Measurements from ENCODE around the gene MAPKAP1. TPM values are rescaled to one million over a fixed set of nuclear protein-coding genes. Genes with fewer than 3 reads are reported as not detected.
"Not testable (repeated sequence)": the region's sequence is repeated elsewhere in the genome, so short reads cannot be mapped to it uniquely, and the experiment has no call there.

The MAPKAP1 gene
- polyA plus RNA-seq, 4 donors: 38.4 to 57.4 (median 43.6) TPM

DNA sequence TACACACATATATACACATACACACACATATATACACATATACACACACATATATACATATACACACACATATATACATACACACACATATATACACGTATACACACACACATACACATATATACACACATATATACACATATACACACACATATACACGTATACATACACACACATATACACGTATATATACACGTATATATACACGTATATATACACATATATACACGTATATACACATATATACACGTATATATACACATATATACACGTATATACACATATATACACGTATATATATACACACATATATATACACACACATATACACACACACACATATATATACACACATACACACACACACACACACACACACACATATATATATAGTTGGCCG is 13.5 kb downstream of the MAPKAP1 start:
- H3K27me3 ChIP-seq (ENCODE audit: control insufficient read depth in 3 of 3, insufficient read depth in 3 of 3, low read length in 3 of 3); H3K36me3 ChIP-seq (ENCODE audit: control insufficient read depth in 3 of 3, insufficient read depth in 2 of 3, low read depth in 1 of 3, low read length in 3 of 3); DNase-seq; H3K4me3 ChIP-seq (ENCODE audit: low read depth in 1 of 3, low read length in 3 of 3); H3K9me3 ChIP-seq (ENCODE audit: control insufficient read depth in 2 of 2, insufficient read depth in 1 of 2, low read depth in 1 of 2, low read length in 1 of 2); H3K27ac ChIP-seq (ENCODE audit: low read depth in 1 of 3, low read length in 2 of 3); H3K4me1 ChIP-seq (ENCODE audit: control insufficient read depth in 3 of 3, insufficient read depth in 2 of 3, low read depth in 1 of 3, low read length in 2 of 3): not testable (repeated sequence)
- 81 to 87% (median 87%) methylated on average over 10 of the region's 10 CpGs for whole genome bisulfite sequencing, 3 donors
- FAIRE-seq: peak; percentile 61

DNA sequence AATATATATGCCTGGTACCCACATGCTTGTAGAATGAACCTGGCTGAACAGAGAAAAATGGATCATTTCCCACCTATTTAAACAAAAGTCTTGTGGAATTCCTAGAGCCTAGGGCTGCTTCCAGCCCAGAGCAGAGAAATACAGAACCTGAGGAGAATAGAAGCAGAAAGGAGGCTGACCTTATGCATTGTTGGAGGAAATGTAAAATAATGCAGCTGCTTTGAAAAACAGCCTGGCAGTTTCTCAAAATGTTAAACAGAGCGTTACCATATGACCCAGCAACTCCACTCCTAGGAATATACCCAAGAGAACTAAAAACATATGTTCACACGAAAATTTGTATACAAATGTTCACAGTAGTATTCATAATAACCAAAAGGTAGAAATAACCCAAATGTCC is 15.1 kb downstream of the MAPKAP1 start:
- H3K4me1 ChIP-seq (ENCODE audit: control insufficient read depth in 3 of 3, insufficient read depth in 2 of 3, low read depth in 1 of 3, low read length in 2 of 3): no peaks in the 10 kb centered on the region
- no peaks in the 10 kb centered on the region for H3K27me3 ChIP-seq (ENCODE audit: control insufficient read depth in 3 of 3, insufficient read depth in 3 of 3, low read length in 3 of 3)
- no peak overlapping the region for H3K27ac ChIP-seq (ENCODE audit: low read depth in 1 of 3, low read length in 2 of 3)
- no peaks in the 10 kb centered on the region for H3K9me3 ChIP-seq (ENCODE audit: control insufficient read depth in 2 of 2, insufficient read depth in 1 of 2, low read depth in 1 of 2, low read length in 1 of 2)
- H3K36me3 ChIP-seq (ENCODE audit: control insufficient read depth in 3 of 3, insufficient read depth in 2 of 3, low read depth in 1 of 3, low read length in 3 of 3): no peaks in the 10 kb centered on the region
- DNase-seq: no peak
- FAIRE-seq: no peak
- H3K4me3 ChIP-seq (ENCODE audit: low read depth in 1 of 3, low read length in 3 of 3): no peak overlapping the region
- 75 to 97% (median 86%) methylated on average over 2 of the region's 2 CpGs for WGBS, 3 donors

DNA sequence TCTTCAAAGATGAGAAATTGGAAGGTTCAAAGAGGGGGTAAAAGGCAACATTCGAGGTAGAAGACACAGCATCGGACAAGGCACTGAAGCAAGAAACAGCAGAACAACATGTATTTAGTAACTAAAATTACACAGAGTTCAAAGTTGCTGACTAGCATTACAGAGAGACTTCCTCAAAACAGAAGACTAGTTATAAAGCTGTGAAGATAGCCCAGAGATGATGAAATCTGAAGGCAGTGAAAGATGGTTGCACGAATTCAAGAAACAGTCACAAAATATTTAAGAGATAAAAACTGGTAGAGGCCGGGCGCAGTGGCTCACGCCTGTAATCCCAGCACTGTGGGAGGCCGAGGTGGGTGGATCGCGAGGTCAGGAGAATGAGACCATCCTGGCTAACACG is 16.3 kb downstream of the MAPKAP1 start:
- H3K9me3 ChIP-seq (ENCODE audit: control insufficient read depth in 2 of 2, insufficient read depth in 1 of 2, low read depth in 1 of 2, low read length in 1 of 2): no peaks in the 10 kb centered on the region
- 90 to 93% (median 91%) methylated on average over 10 of the region's 10 CpGs for WGBS, 3 donors
- H3K4me3 ChIP-seq (ENCODE audit: low read depth in 1 of 3, low read length in 3 of 3): no peak overlapping the region
- no peaks in the 10 kb centered on the region for H3K36me3 ChIP-seq (ENCODE audit: control insufficient read depth in 3 of 3, insufficient read depth in 2 of 3, low read depth in 1 of 3, low read length in 3 of 3)
- FAIRE-seq (no peak), DNase-seq (no peak)
- H3K27ac ChIP-seq (ENCODE audit: low read depth in 1 of 3, low read length in 2 of 3): no peak overlapping the region
- no peaks in the 10 kb centered on the region for H3K4me1 ChIP-seq (ENCODE audit: control insufficient read depth in 3 of 3, insufficient read depth in 2 of 3, low read depth in 1 of 3, low read length in 2 of 3)
- no peaks in the 10 kb centered on the region for H3K27me3 ChIP-seq (ENCODE audit: control insufficient read depth in 3 of 3, insufficient read depth in 3 of 3, low read length in 3 of 3)

DNA sequence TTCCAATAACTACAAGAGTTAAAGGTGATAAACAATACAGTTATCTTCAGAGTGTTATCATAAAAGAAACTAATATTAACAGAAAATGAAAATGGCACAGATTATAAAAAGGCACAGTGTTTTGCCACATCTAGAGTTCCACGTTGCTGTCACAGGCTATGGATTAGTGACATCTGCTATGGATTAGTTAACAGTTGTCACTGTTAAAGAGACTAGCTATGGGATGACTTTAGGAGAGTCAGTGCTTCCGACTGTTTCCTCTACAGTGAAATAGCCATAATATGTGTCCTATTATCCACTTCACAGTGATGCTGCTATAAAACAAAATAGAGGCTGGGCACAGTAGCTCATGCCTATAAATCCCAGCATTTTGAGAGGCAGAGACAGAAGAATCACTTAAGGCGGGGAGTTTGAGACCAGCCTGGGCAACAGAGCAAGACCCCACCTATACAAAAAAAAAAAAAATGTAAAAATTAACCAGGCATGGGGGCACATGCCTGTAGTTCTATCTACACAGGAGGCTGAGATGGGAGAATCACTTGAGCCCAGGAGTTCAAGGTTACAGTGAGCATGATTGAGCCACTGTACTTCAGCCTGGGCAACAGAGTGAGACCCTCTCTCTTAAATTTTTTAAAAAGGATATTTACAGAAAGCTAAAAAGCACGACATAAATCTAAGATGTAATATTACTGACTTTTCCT is 19.7 kb downstream of the MAPKAP1 start:
- 78 to 90% (median 81%) methylated on average over 4 of the region's 4 CpGs for WGBS, 3 donors

DNA sequence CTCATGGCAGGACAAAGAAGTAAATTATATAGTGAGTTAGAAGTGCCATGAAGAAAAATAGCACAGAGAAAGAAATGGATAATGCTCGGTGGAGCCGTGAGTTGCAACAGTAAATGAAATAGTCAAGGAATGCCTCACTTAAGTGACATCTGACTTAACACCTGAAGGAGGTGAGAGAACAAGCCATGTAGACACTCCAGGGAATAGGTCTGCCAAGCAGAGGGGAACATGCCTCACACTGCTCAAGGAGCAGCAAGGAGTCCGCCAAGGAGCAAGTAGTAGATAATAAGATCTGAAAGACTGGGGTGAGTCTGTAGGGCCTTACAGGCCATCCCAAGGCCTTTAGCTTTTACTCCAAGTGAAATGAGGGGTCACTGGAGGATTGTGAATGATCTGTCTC is 21.8 kb downstream of the MAPKAP1 start:
- no peak overlapping the region for H3K4me3 ChIP-seq (ENCODE audit: low read depth in 1 of 3, low read length in 3 of 3)
- H3K27ac ChIP-seq (ENCODE audit: low read depth in 1 of 3, low read length in 2 of 3): no peak overlapping the region
- H3K27me3 ChIP-seq (ENCODE audit: control insufficient read depth in 3 of 3, insufficient read depth in 3 of 3, low read length in 3 of 3): no peaks in the 10 kb centered on the region
- H3K36me3 ChIP-seq (ENCODE audit: control insufficient read depth in 3 of 3, insufficient read depth in 2 of 3, low read depth in 1 of 3, low read length in 3 of 3): peaks cover 0 to 5% (median 0%) of the 10 kb centered on the region in 3 donors
- DNase-seq (no peak), FAIRE-seq (no peak)
- H3K4me1 ChIP-seq (ENCODE audit: control insufficient read depth in 3 of 3, insufficient read depth in 2 of 3, low read depth in 1 of 3, low read length in 2 of 3): no peaks in the 10 kb centered on the region
- 94 to 98% (median 96%) methylated on average over 3 of the region's 3 CpGs for WGBS, 3 donors
- no peaks in the 10 kb centered on the region for H3K9me3 ChIP-seq (ENCODE audit: control insufficient read depth in 2 of 2, insufficient read depth in 1 of 2, low read depth in 1 of 2, low read length in 1 of 2)

More for the DNA sequence above, 19.7 kb downstream of the MAPKAP1 start:
- H3K4me1 ChIP-seq (ENCODE audit: control insufficient read depth in 3 of 3, insufficient read depth in 2 of 3, low read depth in 1 of 3, low read length in 2 of 3): no peaks in the 10 kb centered on the region
- FAIRE-seq (no peak), DNase-seq (no peak)
- peaks cover 0 to 5% (median 0%) of the 10 kb centered on the region in 3 donors for H3K36me3 ChIP-seq (ENCODE audit: control insufficient read depth in 3 of 3, insufficient read depth in 2 of 3, low read depth in 1 of 3, low read length in 3 of 3)
- H3K9me3 ChIP-seq (ENCODE audit: control insufficient read depth in 2 of 2, insufficient read depth in 1 of 2, low read depth in 1 of 2, low read length in 1 of 2): no peaks in the 10 kb centered on the region
- no peaks in the 10 kb centered on the region for H3K27me3 ChIP-seq (ENCODE audit: control insufficient read depth in 3 of 3, insufficient read depth in 3 of 3, low read length in 3 of 3)
- no peak overlapping the region for H3K4me3 ChIP-seq (ENCODE audit: low read depth in 1 of 3, low read length in 3 of 3)
- H3K27ac ChIP-seq (ENCODE audit: low read depth in 1 of 3, low read length in 2 of 3): no peak overlapping the region

DNA sequence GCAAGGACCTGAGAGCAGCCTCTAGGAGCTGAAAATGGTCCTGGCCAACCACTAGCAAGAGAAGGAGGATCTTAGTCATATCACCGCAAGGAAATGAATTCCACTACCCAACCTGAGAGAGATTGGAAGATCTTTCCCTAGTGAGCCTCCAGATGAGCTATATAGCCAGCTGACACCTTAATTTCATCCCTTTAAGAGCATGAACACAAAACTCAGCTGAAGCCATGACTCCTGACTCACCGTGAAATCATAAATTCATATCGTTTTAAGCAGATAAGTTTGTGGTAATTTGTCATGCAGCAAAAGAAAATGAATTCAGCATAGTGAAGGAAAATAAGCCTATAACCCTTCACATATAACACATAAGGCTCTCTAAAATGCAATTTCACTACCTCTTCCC is 23.5 kb downstream of the MAPKAP1 start:
- no peak for FAIRE-seq

DNA sequence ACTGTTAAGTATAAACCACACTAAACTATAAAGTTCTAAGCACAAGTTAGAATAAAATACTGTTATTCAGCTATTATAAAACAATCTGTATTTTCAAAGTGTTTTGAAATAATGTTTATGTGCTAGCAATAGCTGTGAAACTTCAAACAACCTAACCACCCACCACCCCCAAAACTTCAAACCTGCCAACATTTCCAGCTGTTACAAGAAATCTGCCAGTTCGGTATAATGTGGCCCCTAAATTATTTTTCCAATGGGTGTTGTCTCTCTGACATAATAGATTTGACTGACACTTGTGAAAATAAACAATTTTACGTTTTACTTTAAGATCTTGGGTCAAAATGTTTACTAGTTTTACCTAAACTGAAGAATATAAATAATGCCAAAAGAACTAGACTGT is 24.7 kb downstream of the MAPKAP1 start:
- no peak for FAIRE-seq
- no peak for DNase-seq
- Histone ChIP-seq H3K4me1 (ENCODE audit: control insufficient read depth in 3 of 3, insufficient read depth in 2 of 3, low read depth in 1 of 3, low read length in 2 of 3) (no peaks in the 10 kb centered on the region), H3K27me3 (ENCODE audit: control insufficient read depth in 3 of 3, insufficient read depth in 3 of 3, low read length in 3 of 3) (no peaks in the 10 kb centered on the region), H3K27ac (ENCODE audit: low read depth in 1 of 3, low read length in 2 of 3) (no peak overlapping the region), H3K9me3 (ENCODE audit: control insufficient read depth in 2 of 2, insufficient read depth in 1 of 2, low read depth in 1 of 2, low read length in 1 of 2) (no peaks in the 10 kb centered on the region), H3K4me3 (ENCODE audit: low read depth in 1 of 3, low read length in 3 of 3) (no peak overlapping the region), H3K36me3 (ENCODE audit: control insufficient read depth in 3 of 3, insufficient read depth in 2 of 3, low read depth in 1 of 3, low read length in 3 of 3) (peaks cover 0 to 5% (median 0%) of the 10 kb centered on the region in 3 donors)
- 76 to 91% (median 86%) methylated on average over 2 of the region's 2 CpGs for WGBS, 3 donors

More for the DNA sequence above, 23.5 kb downstream of the MAPKAP1 start:
- H3K4me3 ChIP-seq (ENCODE audit: low read depth in 1 of 3, low read length in 3 of 3): no peak overlapping the region
- no peak overlapping the region for H3K27ac ChIP-seq (ENCODE audit: low read depth in 1 of 3, low read length in 2 of 3)
- peaks cover 0 to 5% (median 0%) of the 10 kb centered on the region in 3 donors for H3K36me3 ChIP-seq (ENCODE audit: control insufficient read depth in 3 of 3, insufficient read depth in 2 of 3, low read depth in 1 of 3, low read length in 3 of 3)
- H3K27me3 ChIP-seq (ENCODE audit: control insufficient read depth in 3 of 3, insufficient read depth in 3 of 3, low read length in 3 of 3): no peaks in the 10 kb centered on the region
- H3K4me1 ChIP-seq (ENCODE audit: control insufficient read depth in 3 of 3, insufficient read depth in 2 of 3, low read depth in 1 of 3, low read length in 2 of 3): no peaks in the 10 kb centered on the region
- DNase-seq: no peak
- 93 to 96% (median 95%) methylated on average over 3 of the region's 3 CpGs for WGBS, 3 donors
- no peaks in the 10 kb centered on the region for H3K9me3 ChIP-seq (ENCODE audit: control insufficient read depth in 2 of 2, insufficient read depth in 1 of 2, low read depth in 1 of 2, low read length in 1 of 2)

DNA sequence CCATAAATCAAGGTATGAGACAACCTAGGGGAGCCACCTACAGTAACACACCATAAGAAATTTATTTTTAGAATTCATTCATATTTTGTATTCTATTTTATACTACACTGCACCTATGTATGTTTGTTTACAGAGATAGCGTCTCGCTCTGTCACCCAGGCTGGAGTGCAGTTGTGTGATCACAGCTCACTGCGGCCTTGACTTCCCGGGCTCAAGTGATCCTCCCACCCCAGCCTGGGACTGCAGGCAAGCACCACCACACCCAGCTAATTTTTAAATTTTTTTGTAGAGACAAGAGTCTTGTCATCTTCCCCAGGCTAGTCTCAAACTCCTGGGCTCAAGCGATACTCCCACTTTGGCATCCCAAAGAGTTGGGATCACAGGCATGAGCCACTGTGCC is 25.4 kb downstream of the MAPKAP1 start:
- 93 to 97% (median 95%) methylated on average over 5 of the region's 5 CpGs for WGBS, 3 donors
- no peak overlapping the region for H3K4me3 ChIP-seq (ENCODE audit: low read depth in 1 of 3, low read length in 3 of 3)
- no peaks in the 10 kb centered on the region for H3K27me3 ChIP-seq (ENCODE audit: control insufficient read depth in 3 of 3, insufficient read depth in 3 of 3, low read length in 3 of 3)
- peaks cover 0 to 5% (median 0%) of the 10 kb centered on the region in 3 donors for H3K36me3 ChIP-seq (ENCODE audit: control insufficient read depth in 3 of 3, insufficient read depth in 2 of 3, low read depth in 1 of 3, low read length in 3 of 3)
- no peak overlapping the region for H3K27ac ChIP-seq (ENCODE audit: low read depth in 1 of 3, low read length in 2 of 3)
- H3K4me1 ChIP-seq (ENCODE audit: control insufficient read depth in 3 of 3, insufficient read depth in 2 of 3, low read depth in 1 of 3, low read length in 2 of 3): no peaks in the 10 kb centered on the region
- no peak for FAIRE-seq
- no peaks in the 10 kb centered on the region for H3K9me3 ChIP-seq (ENCODE audit: control insufficient read depth in 2 of 2, insufficient read depth in 1 of 2, low read depth in 1 of 2, low read length in 1 of 2)
- DNase-seq: no peak

DNA sequence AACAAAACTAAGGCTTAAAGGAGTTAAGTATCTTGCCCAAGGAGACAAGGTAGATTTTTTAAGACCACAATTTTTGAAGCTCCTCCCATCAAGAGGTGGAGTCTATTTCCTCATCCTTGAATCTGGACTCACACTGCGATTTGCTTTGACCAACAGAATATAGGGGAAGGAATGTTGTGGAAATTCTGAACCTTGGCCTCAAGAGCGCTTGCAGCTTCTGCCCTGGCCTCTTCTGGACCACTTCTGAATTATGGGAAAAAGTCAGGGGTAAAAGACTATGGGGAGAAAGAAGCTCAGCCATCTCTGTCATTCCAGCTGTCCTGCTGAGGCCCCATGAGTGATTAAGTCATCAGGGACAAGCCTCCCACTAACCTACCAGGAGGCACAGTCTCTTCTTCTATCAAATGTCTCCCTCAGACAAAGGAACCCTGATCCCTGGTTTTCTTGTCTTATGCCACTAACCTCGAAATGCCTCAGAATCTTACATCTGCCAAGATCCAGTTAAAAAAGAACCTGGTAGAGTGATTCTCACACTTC is 25.9 kb downstream of the MAPKAP1 start:
- H3K9me3 ChIP-seq (ENCODE audit: control insufficient read depth in 2 of 2, insufficient read depth in 1 of 2, low read depth in 1 of 2, low read length in 1 of 2): no peaks in the 10 kb centered on the region
- DNase-seq (no peak), FAIRE-seq (no peak)
- no peaks in the 10 kb centered on the region for H3K4me1 ChIP-seq (ENCODE audit: control insufficient read depth in 3 of 3, insufficient read depth in 2 of 3, low read depth in 1 of 3, low read length in 2 of 3)
- 93 to 99% (median 98%) methylated on average over 3 of the region's 3 CpGs for WGBS, 3 donors
- H3K27me3 ChIP-seq (ENCODE audit: control insufficient read depth in 3 of 3, insufficient read depth in 3 of 3, low read length in 3 of 3): no peaks in the 10 kb centered on the region
- H3K4me3 ChIP-seq (ENCODE audit: low read depth in 1 of 3, low read length in 3 of 3): no peak overlapping the region
- H3K36me3 ChIP-seq (ENCODE audit: control insufficient read depth in 3 of 3, insufficient read depth in 2 of 3, low read depth in 1 of 3, low read length in 3 of 3): peaks cover 0 to 5% (median 0%) of the 10 kb centered on the region in 3 donors
- H3K27ac ChIP-seq (ENCODE audit: low read depth in 1 of 3, low read length in 2 of 3): no peak overlapping the region

All from small intestine (tissue), 7 donors.